GM21423 (cell line): ENCODE data around the gene LATS1.
"Not testable (repeated sequence)": the region's sequence is repeated elsewhere in the genome, so short reads cannot be mapped to it uniquely, and the experiment has no call there.

Experiments
- ATAC-seq: cut with Tn5 transposase; IDR thresholded peaks from one replicate; pipeline ENCODE4 v1.9.1; 2021; ENCODE audit warnings: mild to moderate bottlenecking, moderate library complexity; ENCODE audit not compliant: unreplicated experiment

The LATS1 gene

GRCh38 chr6:149729824-149730223 lies 11.9 kb upstream of the LATS1 start:
- ATAC-seq: no peak

DNA sequence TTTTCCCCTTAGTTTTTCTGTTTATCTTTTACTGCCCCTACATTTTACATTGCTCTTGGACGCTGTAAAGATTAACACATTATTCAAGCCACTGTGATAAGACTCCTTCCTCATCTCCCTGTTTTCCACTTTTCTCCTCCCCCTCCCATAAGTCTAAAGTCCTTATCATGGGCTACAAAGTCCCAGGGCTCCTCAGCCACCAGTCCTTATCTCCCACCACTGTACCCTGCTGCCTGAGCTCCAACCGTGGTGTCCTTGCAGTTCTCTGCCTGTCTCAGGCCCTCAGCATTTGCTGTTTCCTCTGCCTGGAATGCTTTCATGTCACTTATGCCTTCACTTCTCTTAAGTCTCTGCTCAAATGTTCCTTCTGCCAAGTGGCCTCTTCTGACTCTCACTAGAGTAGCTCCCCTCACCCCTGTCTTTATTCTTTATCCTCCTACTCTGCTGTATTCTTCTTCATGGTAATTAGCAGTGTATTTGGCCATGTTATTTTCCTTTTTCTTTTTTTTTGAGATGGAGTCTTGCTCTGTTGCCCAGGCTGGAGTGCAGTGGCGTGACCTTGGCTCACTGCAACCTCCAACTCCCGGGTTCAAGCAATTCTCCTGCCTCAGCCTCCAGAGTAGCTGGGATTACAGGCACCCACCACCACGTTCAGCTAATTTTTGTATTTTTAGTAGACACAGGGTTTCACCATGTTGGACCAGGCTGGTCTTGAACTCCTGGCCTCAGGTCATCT lies 10.8 kb upstream of the LATS1 start:
- no peak for ATAC-seq

DNA sequence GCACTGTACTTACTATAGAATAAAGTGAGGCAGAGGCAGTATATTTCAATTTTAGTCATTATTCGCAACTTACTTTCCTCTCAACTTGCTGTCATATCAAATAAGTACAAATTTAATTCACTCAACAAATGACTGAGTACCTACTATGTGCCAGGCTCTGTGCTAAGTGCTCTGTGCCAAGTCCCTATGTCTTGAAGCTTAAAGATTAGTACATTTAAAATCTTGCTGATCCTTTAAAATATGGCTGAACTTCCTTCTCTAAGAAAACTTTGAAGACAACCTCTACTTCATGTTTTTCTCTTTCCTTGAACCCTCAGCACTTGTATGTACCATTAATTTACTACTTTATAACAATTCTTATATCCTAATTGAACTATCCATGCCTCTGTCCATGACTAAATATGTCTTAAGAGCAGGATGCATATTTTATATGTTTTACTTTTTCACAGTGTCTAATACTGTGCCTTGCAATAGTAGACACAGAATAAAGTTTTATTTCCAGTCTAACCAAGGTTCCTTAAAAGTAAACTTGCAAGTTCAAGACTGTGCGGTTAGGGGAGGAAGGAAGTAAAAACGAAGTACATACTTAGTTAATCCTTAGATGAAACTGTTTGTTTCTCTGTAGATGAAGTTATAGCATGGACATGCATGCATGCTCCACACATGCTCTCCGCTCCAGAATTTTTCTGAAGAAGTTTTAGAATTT lies 10.0 kb upstream of the LATS1 start:
- no peak for ATAC-seq

- no peak for ATAC-seq
Measured at GRCh38 chr6:149725785-149726184, 7.9 kb upstream of the LATS1 start.

GRCh38 chr6:149723771-149724417 lies 6.0 kb upstream of the LATS1 start:
- ATAC-seq: no peak

DNA sequence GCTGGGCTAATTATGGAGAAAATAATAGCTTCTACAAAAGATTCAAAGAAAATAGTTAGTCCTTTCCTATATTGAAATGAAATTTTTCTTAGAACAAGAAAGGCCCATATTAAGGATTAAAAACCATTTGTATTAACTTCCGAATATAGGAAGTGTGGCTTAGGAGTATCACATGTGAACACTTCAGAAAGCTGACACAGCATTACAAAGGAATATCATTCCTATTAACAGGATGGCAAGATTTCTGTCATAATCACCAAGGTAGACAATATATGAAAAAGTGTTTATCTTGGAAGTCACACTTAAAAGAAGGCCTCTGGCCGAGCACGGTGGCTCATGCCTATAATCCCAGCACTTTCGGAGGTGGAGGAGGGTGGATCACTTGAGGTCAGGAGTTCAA lies 5.4 kb upstream of the LATS1 start:
- ATAC-seq: no peak

- no peak for ATAC-seq
Measured at GRCh38 chr6:149719531-149719930, 1.6 kb upstream of the LATS1 start.

GRCh38 chr6:149717255-149717587 lies 680 bp downstream of the LATS1 start:
- ATAC-seq: no peak

- ATAC-seq: no peak
Measured at GRCh38 chr6:149716181-149716963, 1.5 kb downstream of the LATS1 start.

DNA sequence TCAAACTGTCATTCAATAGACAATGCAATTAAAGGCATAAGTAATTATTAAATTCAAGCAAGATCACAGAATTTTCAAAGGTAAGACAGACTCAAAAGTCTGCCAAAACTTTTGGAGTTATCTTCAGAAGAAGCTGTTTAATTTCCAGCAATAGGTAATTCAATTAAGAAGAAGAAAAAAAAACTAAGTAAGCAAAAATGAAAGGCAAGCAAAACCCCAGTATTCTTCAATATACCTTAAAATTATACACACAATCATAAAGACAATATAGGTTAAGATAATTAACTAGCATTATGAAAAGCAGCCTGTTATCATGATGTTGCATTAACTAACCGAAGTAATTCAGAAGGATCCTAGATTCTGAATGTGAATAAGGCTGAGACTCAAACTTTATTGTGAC lies 3.5 kb downstream of the LATS1 start:
- no peak for ATAC-seq

- ATAC-seq: no peak
Measured at GRCh38 chr6:149711711-149712110, 6.2 kb downstream of the LATS1 start.

DNA sequence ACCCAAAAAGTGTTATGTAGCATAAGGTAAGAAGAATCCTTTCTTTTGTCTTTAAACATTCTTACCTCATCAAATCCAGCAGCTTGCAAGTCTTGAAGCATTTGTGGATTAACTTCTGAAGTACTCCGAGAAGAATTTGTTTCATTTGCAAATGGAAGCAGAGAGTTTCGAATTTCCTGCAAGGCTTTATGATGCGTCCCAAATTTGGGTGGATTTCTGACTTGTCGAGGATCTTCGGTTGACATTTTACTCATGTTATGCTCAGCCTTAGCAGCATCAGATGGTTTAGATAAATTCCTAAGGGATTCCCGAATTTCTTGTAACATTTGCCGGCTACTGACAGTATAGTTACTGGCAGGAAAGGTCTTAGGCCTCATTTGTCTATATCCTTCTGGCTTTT lies 16.2 kb downstream of the LATS1 start:
- no peak for ATAC-seq

DNA sequence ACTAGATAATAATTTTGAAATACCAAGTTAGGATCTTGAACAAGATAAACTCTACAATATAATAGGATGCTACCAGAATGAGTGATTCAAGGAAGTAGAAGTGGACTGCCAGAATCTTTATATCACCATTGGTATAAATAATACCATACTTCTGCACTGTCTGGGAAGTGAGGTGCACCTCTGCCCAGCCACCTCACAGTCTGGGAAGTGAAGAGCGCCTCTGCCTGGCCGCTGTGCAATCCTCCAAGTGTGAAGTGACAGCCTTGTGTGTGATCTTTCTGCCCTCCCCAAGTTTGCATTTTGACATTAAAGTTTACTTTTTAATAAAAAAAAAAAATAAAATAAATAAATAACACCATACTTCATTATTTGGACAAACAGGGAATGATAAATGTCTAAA lies 18.8 kb downstream of the LATS1 start:
- no peak for ATAC-seq

- no peak for ATAC-seq
Measured at GRCh38 chr6:149698175-149698574, 19.7 kb downstream of the LATS1 start.

- no peak for ATAC-seq
Measured at GRCh38 chr6:149696901-149697300, 21.0 kb downstream of the LATS1 start.

DNA sequence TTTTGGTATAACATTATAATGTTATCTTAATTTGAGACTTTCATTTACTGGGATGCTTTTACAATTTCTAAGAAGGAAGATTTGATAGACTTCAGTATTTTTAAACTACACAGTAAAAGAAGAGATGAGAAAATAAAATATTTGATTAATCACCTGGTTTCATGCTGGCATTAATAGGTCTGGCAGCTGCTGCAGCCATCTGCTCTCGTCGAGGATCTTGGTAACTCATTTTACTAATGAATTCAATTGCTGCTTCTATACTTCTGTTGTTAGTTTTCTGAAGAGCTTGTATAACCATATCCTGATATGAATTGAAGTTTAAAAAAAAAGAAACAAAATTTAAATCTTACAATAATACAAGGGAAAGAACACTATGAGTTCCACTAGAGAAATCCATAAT lies 23.0 kb downstream of the LATS1 start:
- ATAC-seq: no peak

DNA sequence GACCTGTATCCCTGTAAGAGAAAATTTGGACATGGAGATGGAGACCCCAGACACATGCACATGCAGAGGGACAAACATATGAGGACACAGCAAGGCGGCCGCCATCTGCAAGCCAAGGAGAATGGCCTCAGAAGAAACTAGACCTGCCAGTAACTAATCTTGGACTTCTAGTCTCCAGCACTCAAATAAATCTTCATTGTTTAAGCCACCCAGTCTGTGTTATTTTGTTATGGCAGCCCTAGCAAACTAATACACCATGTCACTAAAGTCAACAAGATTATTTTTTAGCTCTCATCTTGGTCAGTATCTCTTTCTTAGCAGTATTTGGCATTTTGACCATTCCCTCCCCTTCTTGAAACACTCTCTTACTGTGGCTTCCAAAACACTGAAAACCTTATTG lies 26.7 kb downstream of the LATS1 start:
- ATAC-seq: no peak

DNA sequence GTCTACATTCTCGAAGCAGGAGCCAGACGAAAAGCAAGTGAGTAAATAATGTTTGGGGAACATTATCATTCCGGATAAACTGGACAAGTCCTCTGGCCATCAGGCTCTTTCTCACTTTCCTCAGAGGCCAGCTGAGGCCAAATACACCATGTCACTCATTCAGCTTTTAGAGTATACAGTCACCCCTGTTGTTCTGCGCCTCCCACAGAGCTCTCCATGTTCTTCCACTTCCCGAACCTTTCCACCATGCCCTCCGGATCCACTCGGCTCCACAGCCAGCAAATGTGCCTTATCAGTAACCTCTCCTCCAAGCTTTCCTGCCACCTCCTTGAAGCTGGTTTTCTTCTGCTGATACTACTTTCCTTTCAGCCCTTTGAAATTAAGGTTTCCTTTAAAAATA lies 31.7 kb downstream of the LATS1 start:
- ATAC-seq: no peak

GRCh38 chr6:149683256-149683859 lies 34.5 kb downstream of the LATS1 start:
- no peak for ATAC-seq

- ATAC-seq: not testable (repeated sequence)
Measured at GRCh38 chr6:149681845-149682244, 36.1 kb downstream of the LATS1 start.

- no peak for ATAC-seq
Measured at GRCh38 chr6:149681209-149681608, 36.7 kb downstream of the LATS1 start.
